GM23338 (cell line): Measurements from ENCODE around the gene PROSER2. TPM values are rescaled to one million over a fixed set of nuclear protein-coding genes. Genes with fewer than 3 reads are reported as not detected.
"Not testable (repeated sequence)": the region's sequence is repeated elsewhere in the genome, so short reads cannot be mapped to it uniquely, and the experiment has no call there.

Source experiments
- ATAC-seq: fragments of 200-7000 bp; cut with Tn5 transposase; 3 replicates; pipeline ENCODE4 v1.9.1; 2020
- DNase-seq: peaks from one replicate; pipeline ENCODE4 v3.0.0-alpha.2; 2015; ENCODE audit warnings: low spot score
- H2AFZ ChIP-seq: fragments of 200-600 bp; sonication (generic); 2 replicates; pipeline ENCODE4 v1.8.0; 2016; ENCODE audit warnings: antibody characterized with exemption, mild to moderate bottlenecking, moderate library complexity
- H3F3A ChIP-seq: fragments of 200-600 bp; sonication (generic); replicated peaks from 2 replicates; pipeline ENCODE4 v1.8.0; 2017; ENCODE audit warnings: antibody characterized with exemption, mixed run types, low read depth
- H3K27ac ChIP-seq: fragments of 200-600 bp; sonication (generic); 2 replicates; pipeline ENCODE4 v1.6.1; 2016; ENCODE audit warnings: low read depth
- H3K27me3 ChIP-seq: fragments of 200-600 bp; sonication (generic); 2 replicates; pipeline ENCODE4 v1.8.0; 2016; ENCODE audit warnings: mild to moderate bottlenecking, mixed run types, moderate library complexity; ENCODE audit not compliant: insufficient read depth
- H3K36me3 ChIP-seq: fragments of 200-600 bp; sonication (generic); 2 replicates; pipeline ENCODE4 v1.8.0; 2016; ENCODE audit warnings: mild to moderate bottlenecking; ENCODE audit not compliant: insufficient read depth
- H3K4me1 ChIP-seq: fragments of 200-600 bp; sonication (generic); 2 replicates; pipeline ENCODE4 v1.8.0; 2016; ENCODE audit warnings: mild to moderate bottlenecking, moderate library complexity; ENCODE audit not compliant: insufficient read depth
- H3K4me2 ChIP-seq: fragments of 200-600 bp; sonication (generic); 2 replicates; pipeline ENCODE4 v1.7.1; 2017; ENCODE audit warnings: mixed run types
- H3K4me3 ChIP-seq: fragments of 200-600 bp; sonication (generic); 2 replicates; pipeline ENCODE4 v1.6.1; 2016; ENCODE audit warnings: mixed run types
- H3K79me2 ChIP-seq: fragments of 200-600 bp; sonication (generic); replicated peaks from 2 replicates; pipeline ENCODE4 v1.8.0; 2017; ENCODE audit warnings: mild to moderate bottlenecking; ENCODE audit not compliant: insufficient read depth
- H3K9me2 ChIP-seq: fragments of 200-600 bp; sonication (generic); 2 replicates; pipeline ENCODE4 v1.8.0; 2017; ENCODE audit not compliant: insufficient read depth
- H4K20me1 ChIP-seq: fragments of 200-600 bp; sonication (generic); replicated peaks from 2 replicates; pipeline ENCODE4 v1.8.0; 2017; ENCODE audit warnings: mild to moderate bottlenecking; ENCODE audit not compliant: insufficient read depth
- H3K27ac Mint-ChIP-seq: 2 replicates; pipeline ENCODE4 v1.8.0; 2020; ENCODE audit warnings: inconsistent platforms, mild to moderate bottlenecking, moderate library complexity, mixed read lengths
- H3K27me3 Mint-ChIP-seq: 3 replicates; pipeline ENCODE4 v1.8.0; 2022; ENCODE audit warnings: low read depth, mild to moderate bottlenecking, moderate library complexity, mixed read lengths, inconsistent platforms; ENCODE audit not compliant: insufficient read depth, poor library complexity
- H3K36me3 Mint-ChIP-seq: 3 replicates; pipeline ENCODE4 v1.8.0; 2021; ENCODE audit warnings: low read depth, mild to moderate bottlenecking, inconsistent platforms, moderate library complexity, mixed read lengths
- H3K4me1 Mint-ChIP-seq: 3 replicates; pipeline ENCODE4 v1.8.0; 2020; ENCODE audit warnings: mild to moderate bottlenecking, inconsistent platforms, mixed read lengths
- H3K4me3 Mint-ChIP-seq: 3 replicates; pipeline ENCODE4 v1.8.0; 2021; ENCODE audit warnings: moderate library complexity, mild to moderate bottlenecking, inconsistent platforms, mixed read lengths
- H3K9me3 Mint-ChIP-seq: 3 replicates; pipeline ENCODE4 v1.8.0; 2020; ENCODE audit warnings: moderate library complexity, mild to moderate bottlenecking, inconsistent platforms, mixed read lengths
- CREB1 ChIP-seq: fragments of 250-450 bp; sonication (Bioruptor Pico); IDR thresholded peaks from 2 replicates; pipeline ENCODE4 v1.5.0; 2020; ENCODE audit warnings: low read depth, mild to moderate bottlenecking, moderate library complexity
- CTCF ChIP-seq, 2 experiments: fragments of 200-600 bp in 1 of 2; sonication (generic) in 1 of 2; conservative IDR thresholded peaks; 2 replicates each; pipeline versions ENCODE4 v1.5.1 to v1.6.1; 2016 to 2017; ENCODE audit warnings: antibody characterized with exemption in 2 of 2, low read depth in 2 of 2, mild to moderate bottlenecking in 2 of 2, moderate library complexity in 1 of 2
- ETS1 ChIP-seq: IDR thresholded peaks from 2 replicates; pipeline ENCODE4 v1.6.1; 2016; ENCODE audit warnings: antibody characterized with exemption
- EZH2 ChIP-seq: fragments of 200-600 bp; sonication (generic); IDR thresholded peaks from one replicate; pipeline ENCODE4 v1.8.0; 2017; ENCODE audit warnings: antibody characterized with exemption, mild to moderate bottlenecking, low read depth; ENCODE audit not compliant: unreplicated experiment
- EZH2phosphoT487 ChIP-seq: fragments of 200-600 bp; sonication (generic); IDR thresholded peaks from one replicate; pipeline ENCODE4 v1.8.1; 2018; ENCODE audit warnings: antibody characterized with exemption; ENCODE audit not compliant: unreplicated experiment
- JUNB ChIP-seq: IDR thresholded peaks from one replicate; pipeline ENCODE4 v1.6.1; 2016; ENCODE audit warnings: antibody characterized with exemption; ENCODE audit not compliant: unreplicated experiment
- POLR2AphosphoS5 ChIP-seq: IDR thresholded peaks from 2 replicates; pipeline ENCODE4 v1.6.1; 2016; ENCODE audit warnings: antibody characterized with exemption, low read depth
- REST ChIP-seq: IDR thresholded peaks from one replicate; pipeline ENCODE4 v1.6.1; 2018; ENCODE audit warnings: antibody characterized with exemption; ENCODE audit not compliant: unreplicated experiment
- STAT1 ChIP-seq: IDR thresholded peaks from one replicate; pipeline ENCODE4 v1.6.1; 2016; ENCODE audit warnings: antibody characterized with exemption; ENCODE audit not compliant: unreplicated experiment
- ZNF331 ChIP-seq: fragments of 250-450 bp; sonication (Bioruptor Pico); IDR thresholded peaks from 2 replicates; pipeline ENCODE4 v1.5.0; 2020; ENCODE audit warnings: low read depth, mild to moderate bottlenecking, moderate library complexity
- polyA plus RNA-seq: library from polyadenylated mRNA; unstranded; fragments of >200 nt; fragmentation: Nextera tagmentation; extraction: Ambion mirVana; gene quantifications from 2 replicates; pipeline ENCODE4 v1.2.1, GENCODE V29; 2016
- total RNA-seq: library from RNA; depleted of rRNA; stranded (reverse); fragments of >200 nt; shearing (Covaris generic); gene quantifications from 2 replicates; pipeline ENCODE4 v1.2.3, GENCODE V29; 2014

PROSER2 gene
- total and polyA plus RNA-seq, 2 experiments from 2014 or later = 4.2 to 10.8 TPM

- not testable (repeated sequence) for H3K4me1 Mint-ChIP-seq, H3K36me3 ChIP-seq, H3K4me3 Mint-ChIP-seq, ATAC-seq, H3K36me3 Mint-ChIP-seq, H3F3A ChIP-seq, H3K4me3 ChIP-seq, DNase-seq, H3K27me3 Mint-ChIP-seq, H3K9me3 Mint-ChIP-seq, H3K27me3 ChIP-seq, H3K4me2 ChIP-seq, H4K20me1 ChIP-seq, H3K9me2 ChIP-seq, H3K79me2 ChIP-seq, H2AFZ ChIP-seq, H3K4me1 ChIP-seq, H3K27ac ChIP-seq, H3K27ac Mint-ChIP-seq
These were observed 66.1 kb downstream of the PROSER2 start for GRCh38 chr10:11889263-11889662.

GRCh38 chr10:11891776-11892486, 68.8 kb downstream of the PROSER2 start:
- ATAC-seq = no peak
- Mint-ChIP-seq H3K27ac (no peak overlapping the region), H3K4me1 (no peaks in the 10 kb centered on the region), H3K36me3 (no peaks in the 10 kb centered on the region), H3K4me3 (no peak overlapping the region), H3K27me3 (peaks cover 1% of the 10 kb centered on the region), H3K9me3 (no peaks in the 10 kb centered on the region)
- no peak for DNase-seq
- H4K20me1 ChIP-seq = no peaks in the 10 kb centered on the region
- H3K4me3 ChIP-seq = no peak overlapping the region
- no peaks in the 10 kb centered on the region for H3K36me3 ChIP-seq
- H2AFZ ChIP-seq = no peak overlapping the region
- H3K27ac ChIP-seq = no peak overlapping the region
- no peak overlapping the region for H3K4me2 ChIP-seq
- no peaks in the 10 kb centered on the region for H3F3A ChIP-seq
- TF ChIP-seq JUNB = no peak
- no peak for TF ChIP-seq EZH2phosphoT487
- no peak for TF ChIP-seq EZH2
- TF ChIP-seq CTCF (conservative IDR thresholded peaks at IDR 0.05; ENCODE audit: low read depth in 2 of 2) = no peak
- TF ChIP-seq ETS1 = no peak
- no peak for TF ChIP-seq POLR2AphosphoS5
- no peak for TF ChIP-seq CREB1 (CRISPR knock-in tag)
- TF ChIP-seq ZNF331 (CRISPR knock-in tag) = no peak
- no peak for TF ChIP-seq REST
- no peak for TF ChIP-seq STAT1
- H3K9me2 ChIP-seq = no peaks in the 10 kb centered on the region
- no peaks in the 10 kb centered on the region for H3K79me2 ChIP-seq
- no peaks in the 10 kb centered on the region for H3K4me1 ChIP-seq
- no peaks in the 10 kb centered on the region for H3K27me3 ChIP-seq
